Measurements from ENCODE around the gene FAM149A.

DNA sequence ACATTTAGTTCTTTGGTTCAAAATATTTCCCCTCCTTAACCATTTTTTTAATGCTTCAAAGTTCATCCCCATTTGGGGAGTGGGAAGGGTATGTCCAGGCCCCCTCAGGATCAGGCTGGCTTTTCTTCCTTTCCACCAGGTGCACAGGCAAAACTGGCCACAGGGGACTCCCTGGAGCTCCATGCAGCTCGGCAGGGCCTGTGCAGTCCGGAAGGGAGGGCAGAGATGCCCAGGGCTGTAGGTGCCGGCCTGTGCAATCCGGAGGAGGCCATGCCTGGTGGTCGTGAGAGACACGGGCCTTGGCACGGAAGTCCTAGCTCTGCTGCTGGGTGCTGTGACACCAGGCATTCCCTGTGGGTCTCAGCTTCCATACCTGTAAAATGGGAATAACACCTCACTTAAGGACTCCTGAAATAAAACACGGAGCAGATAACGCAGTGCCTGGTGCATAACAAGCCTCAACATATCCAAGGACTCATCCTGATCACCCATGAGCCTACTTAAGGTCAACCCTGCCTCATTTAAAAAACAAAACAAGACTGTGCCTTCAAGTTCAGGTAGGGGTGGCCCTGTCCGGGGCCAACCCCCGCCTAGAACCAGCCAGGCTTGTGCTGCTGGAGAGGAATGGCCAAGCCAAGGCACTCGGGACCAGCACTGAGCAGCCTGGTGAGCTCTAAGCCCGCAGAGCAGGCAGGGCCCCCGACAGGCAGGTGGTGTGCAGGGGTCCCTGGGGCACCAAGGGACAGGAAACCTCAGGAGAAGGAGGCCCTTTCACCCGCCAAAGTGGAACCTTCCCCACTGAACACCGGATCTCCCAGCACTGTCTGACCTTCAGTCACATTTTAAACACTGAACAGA, 65.7 kb downstream of the FAM149A start:
- TF ChIP-seq POLR2A (IDR thresholded peaks at IDR 0.05) (no peak), EP300 (IDR thresholded peaks at IDR 0.05) (no peak)
- TF ChIP-seq, protein P1, sequence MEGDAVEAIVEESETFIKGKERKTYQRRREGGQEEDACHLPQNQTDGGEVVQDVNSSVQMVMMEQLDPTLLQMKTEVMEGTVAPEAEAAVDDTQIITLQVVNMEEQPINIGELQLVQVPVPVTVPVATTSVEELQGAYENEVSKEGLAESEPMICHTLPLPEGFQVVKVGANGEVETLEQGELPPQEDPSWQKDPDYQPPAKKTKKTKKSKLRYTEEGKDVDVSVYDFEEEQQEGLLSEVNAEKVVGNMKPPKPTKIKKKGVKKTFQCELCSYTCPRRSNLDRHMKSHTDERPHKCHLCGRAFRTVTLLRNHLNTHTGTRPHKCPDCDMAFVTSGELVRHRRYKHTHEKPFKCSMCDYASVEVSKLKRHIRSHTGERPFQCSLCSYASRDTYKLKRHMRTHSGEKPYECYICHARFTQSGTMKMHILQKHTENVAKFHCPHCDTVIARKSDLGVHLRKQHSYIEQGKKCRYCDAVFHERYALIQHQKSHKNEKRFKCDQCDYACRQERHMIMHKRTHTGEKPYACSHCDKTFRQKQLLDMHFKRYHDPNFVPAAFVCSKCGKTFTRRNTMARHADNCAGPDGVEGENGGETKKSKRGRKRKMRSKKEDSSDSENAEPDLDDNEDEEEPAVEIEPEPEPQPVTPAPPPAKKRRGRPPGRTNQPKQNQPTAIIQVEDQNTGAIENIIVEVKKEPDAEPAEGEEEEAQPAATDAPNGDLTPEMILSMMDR (IDR thresholded peaks at IDR 0.05) = no peak

All from tibial nerve (tissue), 4 donors.